Measurements from ENCODE around the gene CD70.
"Not testable (repeated sequence)": the region's sequence is repeated elsewhere in the genome, so short reads cannot be mapped to it uniquely, and the experiment has no call there.

CD70 gene

DNA sequence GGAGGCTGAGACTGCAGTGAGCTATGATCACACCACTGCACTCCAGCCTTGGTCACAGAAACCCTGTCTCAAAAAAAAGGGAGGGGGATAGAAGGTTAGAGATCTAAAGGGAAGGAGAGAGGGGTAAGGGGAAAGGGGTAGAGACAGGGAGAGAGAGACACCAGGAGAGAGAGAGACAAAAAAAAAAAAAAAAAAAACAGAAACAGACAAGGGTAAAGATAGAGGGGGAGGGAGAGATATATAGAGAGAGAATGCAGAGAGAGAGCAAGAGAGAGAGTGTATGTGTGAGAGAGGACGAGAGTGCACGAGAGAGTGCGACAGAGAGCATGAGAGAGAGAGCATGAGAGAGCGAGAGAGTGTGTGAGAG, 4.2 kb downstream of the CD70 start:
- no peaks in the 10 kb centered on the region for H3K27me3 ChIP-seq (replicated peaks; ENCODE audit: insufficient read depth, low read length)
- DNase-seq = no peak
- peaks cover 11% of the 10 kb centered on the region for H3K79me2 ChIP-seq (ENCODE audit: low read length)
- no peak overlapping the region for H2AFZ ChIP-seq (ENCODE audit: low read length)
- no peaks in the 10 kb centered on the region for H3K9me2 ChIP-seq (replicated peaks; ENCODE audit: insufficient read depth, low read length)
- H4K20me1 ChIP-seq (ENCODE audit: insufficient read depth, low read length) = no peaks in the 10 kb centered on the region
- no peak overlapping the region for H3K27ac ChIP-seq (ENCODE audit: low read length)
- H3F3A ChIP-seq (ENCODE audit: insufficient read depth, low read length) = peaks cover 10% of the 10 kb centered on the region; the same call in 1 of the 2 replicates
- no peak overlapping the region for H3K9ac ChIP-seq (ENCODE audit: low read length)
- no peak overlapping the region for H3K4me2 ChIP-seq (ENCODE audit: low read depth, low read length)
- H3K4me3 ChIP-seq (ENCODE audit: low read length) = no peak overlapping the region
- no peak for TF ChIP-seq EZH2phosphoT487 (IDR thresholded peaks at IDR 0.05; ENCODE audit: low read length)
- TF ChIP-seq EZH2 (optimal IDR thresholded peaks at IDR 0.05; ENCODE audit: low read depth, low read length) = no peak
- no peak for TF ChIP-seq CTCF (IDR thresholded peaks at IDR 0.05; ENCODE audit: low read length)
- H3K36me3 ChIP-seq (replicated peaks; ENCODE audit: insufficient read depth, low read length) = no peaks in the 10 kb centered on the region
- H3K4me1 ChIP-seq (ENCODE audit: low read length) = peaks cover 13% of the 10 kb centered on the region
- H3K9me3 ChIP-seq (replicated peaks; ENCODE audit: insufficient read depth, low read length) = no peaks in the 10 kb centered on the region

- peaks cover 11% of the 10 kb centered on the region for H3K79me2 ChIP-seq (ENCODE audit: low read length)
- TF ChIP-seq CTCF (IDR thresholded peaks at IDR 0.05; ENCODE audit: low read length) (no peak), EZH2phosphoT487 (IDR thresholded peaks at IDR 0.05; ENCODE audit: low read length) (no peak), EZH2 (optimal IDR thresholded peaks at IDR 0.05; ENCODE audit: low read depth, low read length) (no peak)
- no peaks in the 10 kb centered on the region for H3K27me3 ChIP-seq (replicated peaks; ENCODE audit: insufficient read depth, low read length)
Observed at GRCh38 chr19:6586056-6586455, 4.9 kb downstream of the CD70 start.

DNA sequence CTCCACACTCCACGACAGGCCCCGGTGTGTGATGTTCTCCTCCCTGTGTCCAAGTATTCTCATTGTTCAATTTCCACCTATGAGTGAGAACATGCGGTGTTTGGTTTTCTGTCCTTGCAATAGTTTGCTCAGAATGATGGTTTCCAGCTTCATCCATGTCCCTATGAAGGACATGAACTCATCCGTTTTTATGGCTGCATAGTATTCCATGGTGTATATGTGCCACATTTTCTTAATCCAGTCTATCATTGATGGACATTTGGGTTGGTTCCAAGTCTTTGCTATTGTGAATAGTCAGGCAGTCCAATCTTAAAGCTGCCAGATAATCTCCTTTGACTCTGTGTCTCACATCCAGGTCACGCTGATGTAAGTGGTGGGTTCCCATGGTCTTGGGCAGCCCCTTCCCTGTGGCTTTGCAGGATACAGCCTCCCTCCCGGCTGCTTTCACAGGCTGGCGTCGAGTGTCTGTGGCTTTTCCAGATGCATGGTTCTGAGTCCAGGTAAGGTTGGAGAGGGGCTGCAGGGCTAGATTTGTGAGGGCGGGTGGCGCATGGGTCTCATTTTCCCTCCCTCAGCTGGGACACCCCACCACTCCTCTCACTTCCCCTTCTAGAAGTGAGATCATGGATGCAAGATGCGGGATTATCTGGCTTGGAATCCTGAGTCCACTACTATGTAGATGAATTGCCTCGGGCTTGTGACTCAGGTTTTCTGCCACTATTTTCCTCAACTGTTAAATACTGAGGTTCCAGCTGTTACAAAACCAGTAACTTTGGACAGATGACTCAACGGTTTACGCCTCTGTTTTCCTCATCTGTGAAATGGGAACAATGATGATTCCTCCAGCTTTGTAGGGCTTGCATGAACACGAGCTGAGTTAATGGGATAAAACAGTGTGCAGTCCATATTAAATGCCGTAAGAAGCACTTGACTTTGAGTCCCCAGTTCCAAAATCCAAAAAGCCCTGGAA, 8.2 kb downstream of the CD70 start:
- not testable (repeated sequence) for H3K36me3 ChIP-seq (replicated peaks; ENCODE audit: insufficient read depth, low read length); H3K9ac ChIP-seq (ENCODE audit: low read length); H3K9me3 ChIP-seq (replicated peaks; ENCODE audit: insufficient read depth, low read length); H3K27ac ChIP-seq (ENCODE audit: low read length); H3K4me3 ChIP-seq (ENCODE audit: low read length); H3K4me2 ChIP-seq (ENCODE audit: low read depth, low read length); H3K9me2 ChIP-seq (replicated peaks; ENCODE audit: insufficient read depth, low read length); H2AFZ ChIP-seq (ENCODE audit: low read length); H3F3A ChIP-seq (ENCODE audit: insufficient read depth, low read length); DNase-seq; H3K27me3 ChIP-seq (replicated peaks; ENCODE audit: insufficient read depth, low read length); H3K79me2 ChIP-seq (ENCODE audit: low read length); H4K20me1 ChIP-seq (ENCODE audit: insufficient read depth, low read length)
- peaks cover 18% of the 10 kb centered on the region for H3K4me1 ChIP-seq (ENCODE audit: low read length)

More at GRCh38 chr19:6586056-6586455, 4.9 kb downstream of the CD70 start:
- no peak overlapping the region for H2AFZ ChIP-seq (ENCODE audit: low read length)
- H3K9me2 ChIP-seq (replicated peaks; ENCODE audit: insufficient read depth, low read length) = no peaks in the 10 kb centered on the region
- no peak overlapping the region for H3K4me2 ChIP-seq (ENCODE audit: low read depth, low read length)
- no peaks in the 10 kb centered on the region for H3K9me3 ChIP-seq (replicated peaks; ENCODE audit: insufficient read depth, low read length)
- H3F3A ChIP-seq (ENCODE audit: insufficient read depth, low read length) = peaks cover 5% of the 10 kb centered on the region; the same call in 1 of the 2 replicates
- no peaks in the 10 kb centered on the region for H4K20me1 ChIP-seq (ENCODE audit: insufficient read depth, low read length)
- H3K4me1 ChIP-seq (ENCODE audit: low read length) = peaks cover 9% of the 10 kb centered on the region
- H3K4me3 ChIP-seq (ENCODE audit: low read length) = no peak overlapping the region
- H3K9ac ChIP-seq (ENCODE audit: low read length) = no peak overlapping the region
- no peak for DNase-seq
- H3K36me3 ChIP-seq (replicated peaks; ENCODE audit: insufficient read depth, low read length) = no peaks in the 10 kb centered on the region
- H3K27ac ChIP-seq (ENCODE audit: low read length) = no peak overlapping the region

DNA sequence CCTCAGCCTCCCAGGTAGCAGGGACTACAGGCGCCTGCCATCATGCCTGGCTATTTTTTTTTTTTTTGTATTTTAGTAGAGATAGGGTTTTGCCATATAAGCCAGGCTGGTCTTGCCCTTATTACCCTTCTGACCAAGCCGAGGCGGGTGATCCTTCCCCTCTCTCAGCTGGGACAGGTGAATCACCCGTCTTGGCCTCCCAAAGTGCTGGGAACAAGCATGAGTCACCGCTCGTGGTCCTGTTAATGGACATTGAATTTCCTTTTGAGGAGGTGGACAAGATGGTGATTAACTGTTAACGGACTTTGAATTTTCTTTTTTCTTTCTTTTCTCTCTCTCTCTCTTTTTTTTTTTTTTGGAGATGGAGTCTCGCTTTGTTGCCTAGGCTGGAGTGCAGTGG, 10.6 kb downstream of the CD70 start:
- Histone ChIP-seq H3F3A (ENCODE audit: insufficient read depth, low read length) (peaks cover 19% of the 10 kb centered on the region), H3K4me1 (ENCODE audit: low read length) (peaks cover 39% of the 10 kb centered on the region), H3K27me3 (replicated peaks; ENCODE audit: insufficient read depth, low read length) (no peaks in the 10 kb centered on the region), H2AFZ (ENCODE audit: low read length) (no peak overlapping the region), H3K36me3 (replicated peaks; ENCODE audit: insufficient read depth, low read length) (no peaks in the 10 kb centered on the region), H3K9ac (ENCODE audit: low read length) (no peak overlapping the region), H3K9me3 (replicated peaks; ENCODE audit: insufficient read depth, low read length) (no peaks in the 10 kb centered on the region), H3K4me3 (ENCODE audit: low read length) (no peak overlapping the region), H4K20me1 (ENCODE audit: insufficient read depth, low read length) (no peaks in the 10 kb centered on the region), H3K79me2 (ENCODE audit: low read length) (no peaks in the 10 kb centered on the region), H3K27ac (ENCODE audit: low read length) (no peak overlapping the region), H3K4me2 (ENCODE audit: low read depth, low read length) (no peak overlapping the region), H3K9me2 (replicated peaks; ENCODE audit: insufficient read depth, low read length) (no peaks in the 10 kb centered on the region)
- no peak for DNase-seq
- TF ChIP-seq EZH2phosphoT487 (IDR thresholded peaks at IDR 0.05; ENCODE audit: low read length) (no peak), EZH2 (optimal IDR thresholded peaks at IDR 0.05; ENCODE audit: low read depth, low read length) (no peak), CTCF (IDR thresholded peaks at IDR 0.05; ENCODE audit: low read length) (no peak)

Measured in MM.1S (cell line).